Bronchus fibroblast of lung (primary cell): ENCODE data around the gene GSK3B. TPM values are rescaled to one million over a fixed set of nuclear protein-coding genes. Genes with fewer than 3 reads are reported as not detected.

ENCODE experiments used
- total RNA-seq: library from RNA; depleted of rRNA; stranded (reverse); fragments of >200 nt; gene quantifications from 2 replicates; pipeline ENCODE4 v1.2.3, GENCODE V29; 2015

GSK3B gene
- 22.6 and 23.0 TPM in 2 replicates for total RNA-seq

GRCh38 chr3:120093911-120094775 is at the start of gene GSK3B:
GSK3B (minus strand) TSS chr3:120094447; CDS start chr3:120093434, 1,013 bp downstream.

GRCh38 chr3:119781330-119782198 is 312.7 kb downstream of the GSK3B start, which contains the start of gene NR1I2:
NR1I2 (plus strand) TSS chr3:119782101.

Other genes starting within 250 kb of the GSK3B start
- 0.45 and 0.67 TPM in 2 replicates for gene GPR156, start 190.8 kb upstream of the GSK3B start, total RNA-seq